WERI-Rb-1 (cell line): Measurements from ENCODE around the gene MVB12A.

ENCODE experiments used
- DNase-seq: peaks from one replicate; pipeline ENCODE4 v3.0.0-alpha.2; 2020
- H3K27ac ChIP-seq: fragments of 250-450 bp; sonication (Bioruptor Pico); 2 replicates; pipeline ENCODE4 v1.5.1; 2020; ENCODE audit warnings: mild to moderate bottlenecking, moderate library complexity
- H3K27me3 ChIP-seq: fragments of 250-450 bp; sonication (Bioruptor Pico); 2 replicates; pipeline ENCODE4 v1.5.1; 2021; ENCODE audit warnings: mild to moderate bottlenecking, low read depth, moderate library complexity; ENCODE audit not compliant: insufficient read depth, severe bottlenecking
- H3K36me3 ChIP-seq: fragments of 250-450 bp; sonication (Bioruptor Pico); 2 replicates; pipeline ENCODE4 v1.5.1; 2020; ENCODE audit warnings: mild to moderate bottlenecking, moderate library complexity
- H3K4me3 ChIP-seq: 2 replicates; pipeline ENCODE4 v1.5.1; 2011; ENCODE audit warnings: low read depth, mild to moderate bottlenecking, control low read depth, low read length
- H3K9me3 ChIP-seq: fragments of 250-450 bp; sonication (Bioruptor Pico); 2 replicates; pipeline ENCODE4 v1.5.1; 2021; ENCODE audit warnings: mild to moderate bottlenecking, moderate library complexity; ENCODE audit not compliant: severe bottlenecking
- TF ChIP-seq, protein P1 (sequence below): IDR thresholded peaks from 2 replicates; pipeline ENCODE4 v1.5.1; 2011; ENCODE audit warnings: low read depth, mild to moderate bottlenecking, control low read depth, inconsistent platforms, low read length

Gene MVB12A

DNA sequence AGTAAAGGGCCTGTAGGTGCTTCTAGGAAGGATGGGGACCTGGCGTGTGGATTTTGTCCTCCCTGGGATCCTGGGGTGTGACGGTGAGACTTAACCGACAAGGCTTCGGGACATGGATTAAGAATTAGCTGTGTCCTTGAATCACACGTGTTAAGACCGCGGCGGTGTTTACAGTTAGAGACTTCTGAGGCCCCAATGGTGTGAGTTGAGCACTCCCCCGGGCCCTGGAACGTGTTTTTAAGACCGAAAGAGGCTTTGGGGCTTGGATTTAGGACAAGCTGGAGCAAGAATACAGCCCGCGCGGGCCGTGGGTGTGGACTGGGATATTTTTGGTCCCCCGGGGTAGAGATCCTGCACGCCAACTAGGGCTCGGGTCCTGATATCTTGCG lies 49.2 kb downstream of the MVB12A start:
- peak overlapping the region; percentile 93 for H3K27ac ChIP-seq
- peak; percentile 90 for DNase-seq
- TF ChIP-seq, protein P1, sequence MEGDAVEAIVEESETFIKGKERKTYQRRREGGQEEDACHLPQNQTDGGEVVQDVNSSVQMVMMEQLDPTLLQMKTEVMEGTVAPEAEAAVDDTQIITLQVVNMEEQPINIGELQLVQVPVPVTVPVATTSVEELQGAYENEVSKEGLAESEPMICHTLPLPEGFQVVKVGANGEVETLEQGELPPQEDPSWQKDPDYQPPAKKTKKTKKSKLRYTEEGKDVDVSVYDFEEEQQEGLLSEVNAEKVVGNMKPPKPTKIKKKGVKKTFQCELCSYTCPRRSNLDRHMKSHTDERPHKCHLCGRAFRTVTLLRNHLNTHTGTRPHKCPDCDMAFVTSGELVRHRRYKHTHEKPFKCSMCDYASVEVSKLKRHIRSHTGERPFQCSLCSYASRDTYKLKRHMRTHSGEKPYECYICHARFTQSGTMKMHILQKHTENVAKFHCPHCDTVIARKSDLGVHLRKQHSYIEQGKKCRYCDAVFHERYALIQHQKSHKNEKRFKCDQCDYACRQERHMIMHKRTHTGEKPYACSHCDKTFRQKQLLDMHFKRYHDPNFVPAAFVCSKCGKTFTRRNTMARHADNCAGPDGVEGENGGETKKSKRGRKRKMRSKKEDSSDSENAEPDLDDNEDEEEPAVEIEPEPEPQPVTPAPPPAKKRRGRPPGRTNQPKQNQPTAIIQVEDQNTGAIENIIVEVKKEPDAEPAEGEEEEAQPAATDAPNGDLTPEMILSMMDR = no peak

DNA sequence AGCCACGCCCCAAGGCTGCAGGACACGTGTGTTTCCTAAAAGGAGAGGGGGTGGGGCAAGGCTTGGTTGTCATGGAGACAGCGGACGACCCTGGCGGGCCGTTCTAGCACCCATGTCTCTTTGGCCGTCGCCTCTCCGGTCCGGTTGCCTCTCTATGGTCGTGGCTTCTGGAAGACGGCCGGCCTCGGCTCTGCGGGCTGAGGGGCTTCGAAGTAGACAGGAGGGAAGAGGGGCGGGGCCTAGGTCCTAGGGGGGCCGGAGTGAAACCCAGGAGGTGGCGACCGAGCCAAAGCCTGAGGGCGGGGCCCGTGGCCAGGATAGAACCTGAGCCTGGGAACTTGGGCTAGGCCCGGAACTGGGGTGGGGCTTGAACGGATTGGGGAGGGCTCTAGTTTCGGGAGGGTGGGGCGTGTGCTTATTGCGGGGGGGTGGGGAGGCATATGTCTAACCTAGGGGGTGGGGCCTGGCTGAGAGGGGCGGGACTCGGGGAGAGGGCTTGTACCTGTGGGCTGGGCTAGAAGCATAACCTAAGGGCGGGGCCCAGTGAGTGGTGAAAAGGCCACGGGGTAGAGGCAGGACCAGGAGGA lies 49.7 kb downstream of the MVB12A start:
- no peaks in the 10 kb centered on the region for H3K27me3 ChIP-seq
- H3K4me3 ChIP-seq = peak overlapping the region; percentile 81
- peak overlapping the region; percentile 93 for H3K27ac ChIP-seq
- H3K36me3 ChIP-seq = no peaks in the 10 kb centered on the region
- H3K9me3 ChIP-seq = no peaks in the 10 kb centered on the region
- TF ChIP-seq, protein P1 = no peak
- DNase-seq = peak; percentile 97

More for the DNA sequence above, 49.2 kb downstream of the MVB12A start:
- Histone ChIP-seq H3K4me3 (peak overlapping the region; percentile 81), H3K9me3 (no peaks in the 10 kb centered on the region), H3K27me3 (no peaks in the 10 kb centered on the region), H3K36me3 (no peaks in the 10 kb centered on the region)

DNA sequence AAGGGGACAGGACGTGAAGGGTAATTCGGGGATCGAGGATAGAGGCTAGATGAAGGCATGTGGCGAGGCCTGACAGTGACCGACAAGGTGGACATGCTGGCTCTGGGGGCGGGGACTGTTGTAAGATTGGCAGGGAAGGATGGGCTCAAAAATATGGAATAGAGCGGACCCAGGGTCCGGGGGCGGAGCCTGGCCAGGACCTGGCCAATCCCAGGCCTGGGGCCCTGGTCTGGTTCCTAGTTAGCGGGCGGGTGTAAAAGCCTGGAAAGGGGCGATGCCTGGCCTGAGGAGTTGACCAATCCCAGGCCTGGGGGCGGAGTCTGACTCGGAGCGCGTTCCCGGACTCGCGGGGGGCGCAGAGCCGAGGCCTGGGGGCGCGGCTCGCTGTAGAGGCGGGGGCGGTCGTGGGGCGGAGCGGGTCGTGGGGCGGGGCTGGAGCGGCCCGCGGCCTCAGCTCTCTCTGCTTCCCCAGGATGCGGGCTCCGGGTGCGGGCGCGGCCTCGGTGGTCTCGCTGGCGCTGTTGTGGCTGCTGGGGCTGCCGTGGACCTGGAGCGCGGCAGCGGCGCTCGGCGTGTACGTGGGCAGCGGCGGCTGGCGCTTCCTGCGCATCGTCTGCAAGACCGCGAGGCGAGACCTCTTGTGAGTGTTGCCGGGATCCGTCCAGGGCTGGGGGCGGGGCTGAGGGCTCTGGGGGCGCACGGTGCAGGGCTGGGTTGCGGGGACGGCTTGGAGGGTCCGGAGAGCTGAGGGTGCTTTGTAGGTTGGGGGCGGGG lies 50.4 kb downstream of the MVB12A start, which contains the start of gene SLC27A1:
Gene SLC27A1 (plus strand): TSS at position 457 of the 774 bp plus-strand sequence. CDS start 17 bp downstream, at position 474.
- Histone ChIP-seq H3K4me3 (peak within 1 kb of the TSS; percentile 81), H3K27ac (peak within 1 kb of the TSS; percentile 93), H3K9me3 (no peaks in the 10 kb centered on the region), H3K36me3 (no peaks in the 10 kb centered on the region), H3K27me3 (no peaks in the 10 kb centered on the region)
- DNase-seq = peak; percentile 99
- TF ChIP-seq, protein P1 = no peak

DNA sequence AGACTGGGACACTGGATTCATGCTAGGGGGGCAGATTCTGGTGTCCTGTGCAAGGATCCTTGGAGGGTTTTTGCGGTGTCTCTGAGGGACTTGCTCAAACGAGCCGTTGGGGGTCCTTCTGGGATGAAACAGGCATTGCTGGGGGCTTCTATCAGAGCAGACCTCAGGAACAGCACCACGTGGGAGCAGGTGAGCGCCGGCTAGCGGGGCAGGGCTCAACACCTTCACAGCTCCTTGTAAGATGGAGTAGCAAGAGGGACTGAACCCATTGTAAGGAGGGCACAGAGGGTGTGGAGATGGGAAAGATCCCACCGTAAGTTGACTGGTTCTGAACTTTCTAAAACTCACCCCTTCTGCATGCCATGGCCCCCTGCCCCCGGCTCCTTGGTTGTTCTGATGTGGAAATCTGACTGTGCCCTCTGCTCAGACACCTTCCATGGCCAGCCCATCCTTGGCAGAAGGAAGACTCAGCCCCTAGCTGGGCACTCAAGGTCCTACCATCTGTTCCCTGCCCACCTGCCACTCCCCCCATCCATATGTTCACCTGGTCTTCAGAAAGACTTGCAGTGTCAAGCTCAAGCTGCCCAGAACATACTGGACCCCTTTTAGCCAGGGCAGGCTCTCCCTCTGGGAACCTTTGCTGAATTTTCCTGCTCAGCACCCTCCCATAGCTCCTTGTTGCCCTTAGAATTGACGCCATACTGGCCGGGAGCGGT lies 51.7 kb downstream of the MVB12A start:
- Histone ChIP-seq H3K4me3 (peak overlapping the region; percentile 81), H3K9me3 (no peaks in the 10 kb centered on the region), H3K27me3 (no peaks in the 10 kb centered on the region), H3K27ac (no peak overlapping the region; the same call in 1 of the 2 replicates), H3K36me3 (no peaks in the 10 kb centered on the region)
- no peak for DNase-seq
- TF ChIP-seq, protein P1 = no peak

DNA sequence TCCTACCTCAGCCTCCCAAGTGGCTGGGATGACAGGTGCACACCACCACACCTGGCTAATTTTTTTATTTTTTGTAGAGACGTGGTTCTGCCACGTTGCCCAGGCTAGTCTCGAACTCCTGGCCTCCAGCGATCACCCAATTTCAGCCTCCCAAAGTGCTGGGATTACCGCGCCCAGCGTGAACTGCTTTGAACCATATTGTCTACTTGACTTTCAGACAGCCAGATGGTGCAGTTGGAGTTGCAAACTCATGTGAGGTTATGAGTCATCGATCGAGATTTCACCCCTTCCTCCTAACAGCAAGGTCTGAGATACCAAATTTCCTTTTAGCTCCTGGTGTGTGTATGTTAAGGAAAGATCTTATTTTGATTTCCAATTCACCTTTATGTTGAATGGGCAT lies 53.2 kb downstream of the MVB12A start:
- H3K4me3 ChIP-seq = no peak overlapping the region
- no peaks in the 10 kb centered on the region for H3K36me3 ChIP-seq
- no peaks in the 10 kb centered on the region for H3K9me3 ChIP-seq
- H3K27ac ChIP-seq = no peak overlapping the region
- TF ChIP-seq, protein P1 = no peak
- peak; percentile 30 for DNase-seq
- H3K27me3 ChIP-seq = no peaks in the 10 kb centered on the region
